Lower leg skin (tissue), 3 donors: ENCODE results near the gene BEST2.
"Not testable (repeated sequence)": the region's sequence is repeated elsewhere in the genome, so short reads cannot be mapped to it uniquely, and the experiment has no call there.

Experiments used
- POLR2A ChIP-seq, 2 donors: fragments of 450-650 bp; IDR thresholded peaks; one replicate each; pipeline ENCODE4 v1.6.1; 2016 to 2017; ENCODE audit warnings: antibody characterized with exemption in 2 of 2, mild to moderate bottlenecking in 1 of 2, moderate library complexity in 1 of 2
- TF ChIP-seq, protein P1 (sequence below), 3 donors: fragments of 450-650 bp; IDR thresholded peaks; one replicate each; pipeline ENCODE4 v1.5.1; 2016; ENCODE audit warnings: antibody characterized with exemption in 3 of 3, mild to moderate bottlenecking in 3 of 3, moderate library complexity in 2 of 3

DNA sequence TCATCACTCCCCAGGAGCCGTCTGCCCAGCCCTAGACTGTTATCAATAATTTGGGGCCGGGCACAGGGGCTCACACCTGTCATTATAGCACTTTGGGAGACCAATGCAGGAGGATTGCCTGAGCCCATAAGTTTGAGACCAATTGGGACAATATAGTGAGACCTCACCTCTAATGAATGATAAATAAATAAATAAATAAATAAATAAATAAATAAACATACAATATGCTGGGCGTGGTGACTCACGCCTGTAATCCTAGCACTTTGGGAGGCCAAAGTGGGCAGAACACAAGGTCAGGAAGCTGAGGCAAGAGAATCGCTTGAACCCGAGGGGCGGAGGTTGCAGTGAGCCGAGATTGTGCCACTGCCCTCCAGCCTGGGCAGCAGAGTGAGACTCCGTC, 38.3 kb upstream of the BEST2 start:
- not testable (repeated sequence) for TF ChIP-seq POLR2A (IDR thresholded peaks at IDR 0.05)
- TF ChIP-seq, protein P1, sequence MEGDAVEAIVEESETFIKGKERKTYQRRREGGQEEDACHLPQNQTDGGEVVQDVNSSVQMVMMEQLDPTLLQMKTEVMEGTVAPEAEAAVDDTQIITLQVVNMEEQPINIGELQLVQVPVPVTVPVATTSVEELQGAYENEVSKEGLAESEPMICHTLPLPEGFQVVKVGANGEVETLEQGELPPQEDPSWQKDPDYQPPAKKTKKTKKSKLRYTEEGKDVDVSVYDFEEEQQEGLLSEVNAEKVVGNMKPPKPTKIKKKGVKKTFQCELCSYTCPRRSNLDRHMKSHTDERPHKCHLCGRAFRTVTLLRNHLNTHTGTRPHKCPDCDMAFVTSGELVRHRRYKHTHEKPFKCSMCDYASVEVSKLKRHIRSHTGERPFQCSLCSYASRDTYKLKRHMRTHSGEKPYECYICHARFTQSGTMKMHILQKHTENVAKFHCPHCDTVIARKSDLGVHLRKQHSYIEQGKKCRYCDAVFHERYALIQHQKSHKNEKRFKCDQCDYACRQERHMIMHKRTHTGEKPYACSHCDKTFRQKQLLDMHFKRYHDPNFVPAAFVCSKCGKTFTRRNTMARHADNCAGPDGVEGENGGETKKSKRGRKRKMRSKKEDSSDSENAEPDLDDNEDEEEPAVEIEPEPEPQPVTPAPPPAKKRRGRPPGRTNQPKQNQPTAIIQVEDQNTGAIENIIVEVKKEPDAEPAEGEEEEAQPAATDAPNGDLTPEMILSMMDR (IDR thresholded peaks at IDR 0.05) = not testable (repeated sequence)
